Thoracic aorta (tissue), 2 donors: Measurements from ENCODE around the gene TPM2. TPM values are rescaled to one million over a fixed set of nuclear protein-coding genes. Genes with fewer than 3 reads are reported as not detected.

ENCODE experiments used
- ATAC-seq: fragments of 150-250 bp; one replicate; pipeline ENCODE4 v1.8.0; 2017; ENCODE audit warnings: low read depth; ENCODE audit not compliant: insufficient number of reproducible peaks, low FRiP score
- DNase-seq: peaks from one replicate; pipeline ENCODE4 v3.0.0-alpha.2; 2020; ENCODE audit warnings: low spot score
- H3K27ac ChIP-seq, 2 donors: fragments of 200-600 bp; sonication (generic); 1 replicate in 1 of 2; 2 replicates in 1 of 2; pipeline ENCODE4 v1.5.1; 2016; ENCODE audit warnings: mild to moderate bottlenecking in 2 of 2, moderate library complexity in 2 of 2
- H3K27me3 ChIP-seq: fragments of 200-600 bp; sonication (generic); replicated peaks from 2 replicates; pipeline ENCODE4 v1.6.0; 2016; ENCODE audit warnings: mild to moderate bottlenecking; ENCODE audit not compliant: insufficient read depth
- H3K36me3 ChIP-seq: fragments of 200-600 bp; sonication (generic); one replicate; pipeline ENCODE4 v1.5.1; 2016
- H3K4me1 ChIP-seq, 2 donors: fragments of 200-600 bp; sonication (generic); 1 replicate in 1 of 2; 2 replicates in 1 of 2; pipeline versions ENCODE4 v1.5.1 to v1.6.0; 2016; ENCODE audit warnings: low read depth in 2 of 2, mild to moderate bottlenecking in 1 of 2; ENCODE audit not compliant: control insufficient read depth in 1 of 2
- H3K4me3 ChIP-seq: fragments of 200-600 bp; sonication (generic); 2 replicates; pipeline ENCODE4 v1.5.1; 2016; ENCODE audit warnings: mild to moderate bottlenecking
- H3K9me3 ChIP-seq: fragments of 200-600 bp; sonication (generic); 2 replicates; pipeline ENCODE4 v1.5.1; 2016
- total RNA-seq, 2 donors: library from RNA; depleted of rRNA; stranded (reverse); fragments of >200 nt; gene quantifications; one replicate each; pipeline versions ENCODE4 v1.1.0 to v1.2.3, GENCODE V29; 2016
- TF ChIP-seq, protein P1 (sequence below): fragments of 200-600 bp; sonication (generic); IDR thresholded peaks from one replicate; pipeline ENCODE4 v1.5.1; 2019; ENCODE audit warnings: antibody characterized with exemption

The TPM2 gene
- total RNA-seq, 2 donors from 2014 or later = 4,158 to 5,700 TPM

DNA sequence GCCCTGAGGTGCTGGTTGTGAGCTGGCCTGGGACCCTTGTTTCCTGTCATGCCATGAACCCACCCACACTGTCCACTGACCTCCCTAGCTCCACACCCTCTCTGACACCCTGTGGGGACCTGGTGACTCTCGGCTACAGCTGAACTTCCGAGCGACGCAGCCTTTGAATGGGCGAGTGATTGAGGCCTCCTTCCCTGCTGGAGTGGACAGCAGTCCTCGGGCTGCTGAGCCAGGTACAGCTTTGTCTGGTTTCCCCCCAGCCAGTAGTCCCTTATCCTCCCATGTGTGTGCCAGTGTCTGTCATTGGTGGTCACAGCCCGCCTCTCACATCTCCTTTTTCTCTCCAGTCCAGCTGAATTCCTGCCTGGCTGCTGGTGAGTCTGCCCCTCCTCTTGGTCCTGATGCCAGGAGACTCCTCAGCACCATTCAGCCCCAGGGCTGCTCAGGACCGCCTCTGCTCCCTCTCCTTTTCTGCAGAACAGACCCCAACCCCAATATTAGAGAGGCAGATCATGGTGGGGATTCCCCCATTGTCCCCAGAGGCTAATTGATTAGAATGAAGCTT, 9.9 kb downstream of the TPM2 start:
- TF ChIP-seq, protein P1, sequence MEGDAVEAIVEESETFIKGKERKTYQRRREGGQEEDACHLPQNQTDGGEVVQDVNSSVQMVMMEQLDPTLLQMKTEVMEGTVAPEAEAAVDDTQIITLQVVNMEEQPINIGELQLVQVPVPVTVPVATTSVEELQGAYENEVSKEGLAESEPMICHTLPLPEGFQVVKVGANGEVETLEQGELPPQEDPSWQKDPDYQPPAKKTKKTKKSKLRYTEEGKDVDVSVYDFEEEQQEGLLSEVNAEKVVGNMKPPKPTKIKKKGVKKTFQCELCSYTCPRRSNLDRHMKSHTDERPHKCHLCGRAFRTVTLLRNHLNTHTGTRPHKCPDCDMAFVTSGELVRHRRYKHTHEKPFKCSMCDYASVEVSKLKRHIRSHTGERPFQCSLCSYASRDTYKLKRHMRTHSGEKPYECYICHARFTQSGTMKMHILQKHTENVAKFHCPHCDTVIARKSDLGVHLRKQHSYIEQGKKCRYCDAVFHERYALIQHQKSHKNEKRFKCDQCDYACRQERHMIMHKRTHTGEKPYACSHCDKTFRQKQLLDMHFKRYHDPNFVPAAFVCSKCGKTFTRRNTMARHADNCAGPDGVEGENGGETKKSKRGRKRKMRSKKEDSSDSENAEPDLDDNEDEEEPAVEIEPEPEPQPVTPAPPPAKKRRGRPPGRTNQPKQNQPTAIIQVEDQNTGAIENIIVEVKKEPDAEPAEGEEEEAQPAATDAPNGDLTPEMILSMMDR = no peak
- Histone ChIP-seq H3K4me1 (peaks cover 15 to 66% of the 10 kb centered on the region in 2 donors), H3K4me3 (no peak overlapping the region), H3K27me3 (no peaks in the 10 kb centered on the region), H3K27ac (peak overlapping the region; percentile 63 to 100), H3K36me3 (peaks cover 31% of the 10 kb centered on the region), H3K9me3 (no peaks in the 10 kb centered on the region)
- DNase-seq = no peak
- peak; percentile 14 for ATAC-seq

DNA sequence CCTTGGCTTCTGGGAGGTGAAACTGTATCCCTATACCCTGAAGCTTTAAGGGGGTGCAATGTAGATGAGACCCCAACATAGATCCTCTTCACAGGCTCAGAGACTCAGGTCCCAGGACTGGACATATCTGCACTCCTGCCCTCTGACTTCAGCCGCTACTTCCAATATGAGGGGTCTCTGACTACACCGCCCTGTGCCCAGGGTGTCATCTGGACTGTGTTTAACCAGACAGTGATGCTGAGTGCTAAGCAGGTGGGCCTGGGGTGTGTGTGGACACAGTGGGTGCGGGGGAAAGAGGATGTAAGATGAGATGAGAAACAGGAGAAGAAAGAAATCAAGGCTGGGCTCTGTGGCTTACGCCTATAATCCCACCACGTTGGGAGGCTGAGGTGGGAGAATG, 10.6 kb downstream of the TPM2 start:
- Histone ChIP-seq H3K4me3 (no peak overlapping the region), H3K4me1 (peaks cover 12 to 64% of the 10 kb centered on the region in 2 donors), H3K27me3 (no peaks in the 10 kb centered on the region), H3K27ac (peak overlapping the region; percentile 63 to 100), H3K36me3 (peaks cover 23% of the 10 kb centered on the region), H3K9me3 (no peaks in the 10 kb centered on the region)
- no peak for ATAC-seq
- no peak for DNase-seq
- TF ChIP-seq, protein P1 = no peak

DNA sequence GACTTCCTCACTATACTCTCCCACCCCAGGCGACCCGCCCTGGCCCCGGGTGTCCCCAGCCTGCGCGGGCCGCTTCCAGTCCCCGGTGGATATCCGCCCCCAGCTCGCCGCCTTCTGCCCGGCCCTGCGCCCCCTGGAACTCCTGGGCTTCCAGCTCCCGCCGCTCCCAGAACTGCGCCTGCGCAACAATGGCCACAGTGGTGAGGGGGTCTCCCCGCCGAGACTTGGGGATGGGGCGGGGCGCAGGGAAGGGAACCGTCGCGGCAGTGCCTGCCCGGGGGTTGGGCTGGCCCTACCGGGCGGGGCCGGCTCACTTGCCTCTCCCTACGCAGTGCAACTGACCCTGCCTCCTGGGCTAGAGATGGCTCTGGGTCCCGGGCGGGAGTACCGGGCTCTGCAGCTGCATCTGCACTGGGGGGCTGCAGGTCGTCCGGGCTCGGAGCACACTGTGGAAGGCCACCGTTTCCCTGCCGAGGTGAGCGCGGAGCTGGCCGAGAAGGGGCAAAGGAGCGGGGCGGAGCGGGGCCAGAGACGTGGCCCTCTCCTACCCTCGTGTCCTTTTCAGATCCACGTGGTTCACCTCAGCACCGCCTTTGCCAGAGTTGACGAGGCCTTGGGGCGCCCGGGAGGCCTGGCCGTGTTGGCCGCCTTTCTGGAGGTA, 13.9 kb downstream of the TPM2 start:
- Histone ChIP-seq H3K4me3 (peak overlapping the region; percentile 76), H3K27ac (peak overlapping the region in 1 of 2 donors; percentile 6), H3K27me3 (no peaks in the 10 kb centered on the region), H3K9me3 (no peaks in the 10 kb centered on the region), H3K4me1 (peaks cover 15 to 49% of the 10 kb centered on the region in 2 donors), H3K36me3 (no peaks in the 10 kb centered on the region)
- ATAC-seq (no peak), DNase-seq (no peak)
- TF ChIP-seq, protein P1 = no peak

GRCh38 chr9:35675204-35675603, 14.5 kb downstream of the TPM2 start:
- peak overlapping the region; percentile 76 for H3K4me3 ChIP-seq
- H3K27ac ChIP-seq = no peak overlapping the region
- H3K36me3 ChIP-seq = no peaks in the 10 kb centered on the region
- no peak for ATAC-seq
- no peaks in the 10 kb centered on the region for H3K27me3 ChIP-seq
- H3K9me3 ChIP-seq = no peaks in the 10 kb centered on the region
- peaks cover 15 to 43% of the 10 kb centered on the region in 2 donors for H3K4me1 ChIP-seq
- TF ChIP-seq, protein P1 = no peak
- no peak for DNase-seq

- no peaks in the 10 kb centered on the region for H3K36me3 ChIP-seq
- TF ChIP-seq, protein P1 = no peak
- DNase-seq (no peak), ATAC-seq (no peak)
- H3K9me3 ChIP-seq = no peaks in the 10 kb centered on the region
- peaks cover 15 to 40% of the 10 kb centered on the region in 2 donors for H3K4me1 ChIP-seq
- peak overlapping the region in 1 of 2 donors; percentile 14 for H3K27ac ChIP-seq
- no peaks in the 10 kb centered on the region for H3K27me3 ChIP-seq
- H3K4me3 ChIP-seq = no peak overlapping the region
These were observed 15.7 kb downstream of the TPM2 start for GRCh38 chr9:35674025-35674361.
